Natural killer cell (primary cell): ENCODE results near the gene PXDN. TPM values are rescaled to one million over a fixed set of nuclear protein-coding genes. Genes with fewer than 3 reads are reported as not detected.

ENCODE experiments used
- ATAC-seq, 3 donors: fragments of 150-1000 bp in 2 of 3; fragments of 200-7000 bp in 1 of 3; cut with Tn5 transposase; 1 replicate in 1 of 3; 2 replicates in 2 of 3; pipeline ENCODE4 v1.10.0; 2021; ENCODE audit warnings: mild to moderate bottlenecking in 2 of 3, moderate library complexity in 2 of 3
- DNase-seq, 2 donors: peaks; one replicate each; pipeline versions ENCODE4 v3.0.0 to v3.0.0-alpha.2; 2013 to 2021; ENCODE audit warnings: mixed read lengths in 1 of 2
- H3K27ac ChIP-seq: one replicate; pipeline ENCODE4 v1.5.1; 2013; ENCODE audit warnings: mild to moderate bottlenecking, low read length
- H3K27me3 ChIP-seq: one replicate; pipeline ENCODE4 v1.6.1; 2013; ENCODE audit warnings: low read length; ENCODE audit not compliant: control insufficient read depth, insufficient read depth
- H3K36me3 ChIP-seq: one replicate; pipeline ENCODE4 v1.6.1; 2013; ENCODE audit warnings: low read length; ENCODE audit not compliant: control insufficient read depth, insufficient read depth
- H3K4me1 ChIP-seq: one replicate; pipeline ENCODE4 v1.6.1; 2013; ENCODE audit warnings: low read length; ENCODE audit not compliant: control insufficient read depth, insufficient read depth
- H3K4me3 ChIP-seq: one replicate; pipeline ENCODE4 v1.5.1; 2013; ENCODE audit warnings: low read length
- H3K9me3 ChIP-seq: one replicate; pipeline ENCODE4 v1.6.1; 2013; ENCODE audit warnings: low read length; ENCODE audit not compliant: control insufficient read depth, insufficient read depth
- H3K27ac Mint-ChIP-seq, 2 donors: one replicate each; pipeline ENCODE4 v1.8.0; 2022; ENCODE audit warnings: mild to moderate bottlenecking in 2 of 2, mixed read lengths in 2 of 2, moderate library complexity in 1 of 2
- H3K27me3 Mint-ChIP-seq, 2 donors: one replicate each; pipeline ENCODE4 v1.8.0; 2022; ENCODE audit warnings: low read depth in 2 of 2, mixed read lengths in 2 of 2
- H3K36me3 Mint-ChIP-seq: one replicate; pipeline ENCODE4 v1.8.0; 2022; ENCODE audit warnings: mixed read lengths
- H3K4me1 Mint-ChIP-seq, 2 donors: one replicate each; pipeline ENCODE4 v1.8.0; 2022; ENCODE audit warnings: mixed read lengths in 2 of 2
- H3K4me3 Mint-ChIP-seq: one replicate; pipeline ENCODE4 v1.8.0; 2022; ENCODE audit warnings: mild to moderate bottlenecking, moderate library complexity, mixed read lengths
- H3K9me3 Mint-ChIP-seq, 2 donors: one replicate each; pipeline ENCODE4 v1.8.0; 2022; ENCODE audit warnings: mixed read lengths in 2 of 2
- CTCF ChIP-seq: fragments of 200-600 bp; IDR thresholded peaks from one replicate; pipeline ENCODE4 v1.8.0; 2022; ENCODE audit warnings: antibody characterized with exemption
- WGBS: methylation state at CpG from one replicate; pipeline ENCODE4 v1.1.7; 2013; ENCODE audit warnings: missing lambda C conversion rate; ENCODE audit not compliant: insufficient coverage; 5-methylcytosine and 5-hydroxymethylcytosine counted together
- intact Hi-C: fragments of 100-400 bp; cut with micrococcal nuclease; formaldehyde crosslinking; loops from one replicate; pipeline ENCODE4 v1.14.2; 2022
- total RNA-seq, 4 donors: library from RNA; stranded (reverse); fragments of 120-200 nt in 1 of 4; gene quantifications; one replicate each; pipeline versions ENCODE4 v1.2.3 to v1.2.4, GENCODE V29; 2013 to 2022

The PXDN gene
- total RNA-seq, 3 donors from 2014 or later (not counting 1 experiment from before 2014, with no cell fraction given) = 2.1 to 3.7 (median 2.5) TPM

- Histone ChIP-seq H3K27me3 (no peaks in the 10 kb centered on the region), H3K27ac (no peak overlapping the region), H3K36me3 (no peaks in the 10 kb centered on the region), H3K9me3 (no peaks in the 10 kb centered on the region), H3K4me3 (no peak overlapping the region), H3K4me1 (no peaks in the 10 kb centered on the region)
- H3K4me3 Mint-ChIP-seq = no peak overlapping the region
- H3K27me3 Mint-ChIP-seq = peaks cover 0 to 6% of the 10 kb centered on the region in 2 donors
- no peaks in the 10 kb centered on the region for H3K9me3 Mint-ChIP-seq
- DNase-seq = no peak
- ATAC-seq = no peak
- no peaks in the 10 kb centered on the region for H3K4me1 Mint-ChIP-seq
- 92% methylated on average over 11 of the region's 11 CpGs for WGBS
- no peaks in the 10 kb centered on the region for H3K36me3 Mint-ChIP-seq
- intact Hi-C loops = no loop called here
- no peak for TF ChIP-seq CTCF
- no peak overlapping the region for H3K27ac Mint-ChIP-seq
Observed at GRCh38 chr2:1688161-1688560, 56.2 kb downstream of the PXDN start.

GRCh38 chr2:1687254-1687653 lies 57.1 kb downstream of the PXDN start:
- TF ChIP-seq CTCF = no peak
- no peaks in the 10 kb centered on the region for H3K36me3 ChIP-seq
- intact Hi-C loops = no loop called here
- no peaks in the 10 kb centered on the region for H3K36me3 Mint-ChIP-seq
- no peaks in the 10 kb centered on the region for H3K4me1 Mint-ChIP-seq
- ATAC-seq (no peak), DNase-seq (no peak)
- no peak overlapping the region for H3K27ac Mint-ChIP-seq
- no peak overlapping the region for H3K4me3 Mint-ChIP-seq
- no peaks in the 10 kb centered on the region for H3K27me3 ChIP-seq
- H3K9me3 ChIP-seq = no peaks in the 10 kb centered on the region
- 88% methylated on average over 14 of the region's 14 CpGs for WGBS
- H3K4me1 ChIP-seq = no peaks in the 10 kb centered on the region
- H3K9me3 Mint-ChIP-seq = no peaks in the 10 kb centered on the region
- H3K27me3 Mint-ChIP-seq = peaks cover 0 to 6% of the 10 kb centered on the region in 2 donors
- no peak overlapping the region for H3K27ac ChIP-seq
- no peak overlapping the region for H3K4me3 ChIP-seq

- Mint-ChIP-seq H3K36me3 (no peaks in the 10 kb centered on the region), H3K9me3 (no peaks in the 10 kb centered on the region), H3K27ac (no peak overlapping the region), H3K4me3 (no peak overlapping the region), H3K4me1 (no peaks in the 10 kb centered on the region), H3K27me3 (peaks cover 0 to 6% of the 10 kb centered on the region in 2 donors)
- H3K4me1 ChIP-seq = no peaks in the 10 kb centered on the region
- TF ChIP-seq CTCF = no peak
- no peak for ATAC-seq
- H3K27me3 ChIP-seq = no peaks in the 10 kb centered on the region
- H3K9me3 ChIP-seq = no peaks in the 10 kb centered on the region
- no peak overlapping the region for H3K27ac ChIP-seq
- H3K4me3 ChIP-seq = no peak overlapping the region
- DNase-seq = no peak
- intact Hi-C loops = no loop called here
- 88% methylated on average over 14 of the region's 14 CpGs for WGBS
- no peaks in the 10 kb centered on the region for H3K36me3 ChIP-seq
Observed at GRCh38 chr2:1686784-1687105, 57.6 kb downstream of the PXDN start.

GRCh38 chr2:1685957-1686783 lies 58.1 kb downstream of the PXDN start:
- Mint-ChIP-seq H3K4me3 (no peak overlapping the region), H3K27me3 (peaks cover 0 to 6% of the 10 kb centered on the region in 2 donors), H3K4me1 (no peaks in the 10 kb centered on the region), H3K27ac (no peak overlapping the region), H3K36me3 (no peaks in the 10 kb centered on the region), H3K9me3 (no peaks in the 10 kb centered on the region)
- H3K27me3 ChIP-seq = no peaks in the 10 kb centered on the region
- no peak overlapping the region for H3K4me3 ChIP-seq
- H3K4me1 ChIP-seq = no peaks in the 10 kb centered on the region
- no peak overlapping the region for H3K27ac ChIP-seq
- no peak for DNase-seq
- intact Hi-C loops = no loop called here
- 82% methylated on average over 21 of the region's 21 CpGs for WGBS
- ATAC-seq = no peak
- no peaks in the 10 kb centered on the region for H3K9me3 ChIP-seq
- TF ChIP-seq CTCF = no peak
- H3K36me3 ChIP-seq = no peaks in the 10 kb centered on the region
